ENCODE measurements around the gene KTI12.
"Not testable (repeated sequence)": the region's sequence is repeated elsewhere in the genome, so short reads cannot be mapped to it uniquely, and the experiment has no call there.

The KTI12 gene

DNA sequence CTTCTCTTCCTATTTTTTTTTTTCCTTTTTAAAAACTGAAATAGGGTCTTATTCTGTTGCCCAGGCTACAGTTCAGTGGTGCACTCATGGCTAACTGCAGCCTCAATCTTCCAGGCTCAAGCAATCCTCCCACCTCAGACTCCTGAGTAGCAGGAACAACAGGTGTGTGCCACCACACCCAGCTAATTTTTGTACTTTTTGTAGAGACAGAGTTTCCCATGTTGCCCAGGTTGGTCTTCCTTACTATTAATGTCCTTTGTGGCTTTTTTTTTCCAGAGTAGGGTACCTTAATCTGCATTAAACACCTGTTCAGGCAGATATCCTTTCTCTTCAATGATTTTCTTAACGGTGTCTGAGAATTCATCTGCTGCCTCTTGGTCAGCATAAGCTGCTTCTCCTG is 4.3 kb upstream of the KTI12 start:
- DNase-seq = no peak

- DNase-seq = peak; percentile 58
These were observed 3.8 kb upstream of the KTI12 start for GRCh38 chr1:52037402-52037814.

DNA sequence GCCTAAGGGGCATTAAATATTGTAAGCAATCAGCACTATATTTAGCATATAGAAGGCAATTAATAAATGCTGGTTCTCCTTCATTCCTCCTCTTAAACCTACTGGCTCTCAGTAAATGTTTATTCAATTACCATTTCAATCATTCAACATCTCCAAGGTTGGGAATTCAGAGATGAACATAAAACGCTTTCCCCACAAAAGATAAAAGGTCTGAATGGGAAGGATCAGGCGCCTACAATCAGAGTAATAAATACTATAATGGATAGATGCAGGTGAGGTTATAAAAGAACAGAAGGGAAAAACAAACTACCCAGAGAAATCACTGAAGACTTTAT is 407 bp upstream of the KTI12 start:
- DNase-seq = no peak

DNA sequence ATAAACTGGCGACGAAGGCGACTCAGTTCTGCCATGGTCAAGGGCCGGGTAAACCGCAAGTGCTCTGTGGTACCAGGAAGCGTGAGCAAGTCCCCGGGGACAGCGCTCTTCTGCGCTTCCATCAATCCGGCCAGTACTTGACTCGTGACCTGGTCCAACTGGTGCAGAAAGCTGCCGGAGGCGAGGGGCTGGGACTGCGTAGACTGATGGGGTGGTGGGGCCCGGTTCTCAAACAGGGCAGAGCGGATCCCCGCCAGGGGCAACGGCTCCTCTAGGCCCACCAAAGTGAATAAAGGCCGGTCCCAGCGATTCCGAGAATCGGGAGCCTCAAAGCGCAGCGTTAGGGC is 852 bp downstream of the KTI12 start:
- peak; percentile 72 for DNase-seq

DNA sequence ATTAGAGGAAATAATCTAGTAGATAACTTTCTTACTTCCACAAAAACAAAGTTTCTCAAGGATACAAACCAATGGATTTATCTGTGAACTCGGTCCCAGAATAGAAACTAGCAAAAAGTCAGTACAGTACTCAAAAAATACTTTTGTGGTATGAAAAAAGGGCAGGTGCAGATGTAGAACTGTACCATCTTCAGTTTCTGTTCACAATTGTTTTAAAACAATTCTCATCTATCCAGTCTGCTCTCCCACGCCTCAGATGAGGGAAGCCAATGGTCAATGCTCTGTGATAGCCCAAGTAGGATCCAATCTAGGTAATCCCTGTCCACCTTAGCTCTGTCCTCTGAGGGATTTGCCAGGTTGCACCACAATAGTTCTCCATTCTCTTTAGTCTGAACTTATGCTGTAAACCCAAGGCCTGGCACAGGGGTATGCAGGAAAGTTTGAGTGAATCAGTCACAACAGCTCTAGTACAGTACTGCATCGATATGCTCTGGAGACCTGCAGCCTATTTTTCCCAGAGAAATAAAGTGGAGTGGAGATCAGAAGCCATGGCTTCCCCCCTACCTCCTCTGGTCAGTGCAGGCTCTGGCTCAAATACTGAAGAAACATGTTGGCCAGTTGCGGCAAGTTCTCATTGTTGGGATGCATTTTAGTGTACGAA is 1.4 kb downstream of the KTI12 start:
- no peak for DNase-seq

DNA sequence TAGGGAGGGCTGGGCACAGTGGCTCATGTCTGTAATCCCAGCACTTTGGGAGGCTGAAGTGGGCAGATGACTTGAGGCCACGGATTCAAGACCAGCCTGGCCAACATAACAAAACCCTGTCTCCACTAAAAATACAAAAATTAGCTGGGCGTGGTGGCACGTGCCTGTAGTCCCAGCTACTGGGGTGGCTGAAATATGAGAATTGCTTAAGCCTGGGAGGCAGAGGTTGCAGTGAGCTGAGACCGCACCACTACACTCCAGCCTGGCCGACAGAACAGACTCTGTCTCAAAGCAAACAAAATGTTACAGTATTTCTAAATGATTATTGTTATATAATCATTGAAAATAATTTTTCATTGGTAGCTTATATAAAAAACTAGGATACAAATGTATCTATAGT is 4.8 kb downstream of the KTI12 start:
- DNase-seq = not testable (repeated sequence)

DNA sequence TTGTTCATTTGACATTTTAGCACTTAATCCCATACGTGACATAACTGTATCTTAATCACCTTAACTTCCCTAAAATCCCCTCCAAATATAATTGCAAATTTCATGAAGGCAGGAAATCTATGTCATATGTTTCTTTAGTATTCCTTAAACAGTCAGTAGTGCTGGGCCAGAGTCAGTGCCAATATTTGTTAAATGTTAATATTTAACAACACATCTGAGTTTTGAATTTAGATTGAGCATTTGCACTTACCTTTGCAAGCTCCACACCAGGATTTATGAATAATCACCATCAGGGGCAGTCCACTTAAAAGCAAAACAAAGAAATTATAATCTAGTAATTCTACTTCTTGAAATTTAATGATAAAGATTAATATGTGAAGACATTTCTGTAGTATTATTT is 5.3 kb downstream of the KTI12 start:
- no peak for DNase-seq

DNA sequence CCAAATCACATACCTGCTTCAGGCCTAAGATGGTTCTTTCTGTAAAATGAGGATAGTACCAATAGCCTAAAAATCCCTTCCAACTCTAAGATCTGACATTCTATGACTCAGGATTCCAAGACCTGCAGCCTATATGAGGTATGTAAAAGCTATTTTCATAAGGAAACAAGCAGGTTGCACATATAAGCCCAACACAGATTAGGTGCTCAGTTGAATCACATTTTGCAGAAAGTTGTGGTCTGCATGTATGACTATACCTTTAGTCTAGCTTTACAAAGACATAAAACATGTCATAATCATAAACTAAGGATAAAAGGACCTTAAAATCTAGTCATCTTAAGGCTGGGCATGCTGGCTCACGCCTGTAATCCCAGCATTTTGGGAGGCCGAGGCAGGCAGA is 7.3 kb downstream of the KTI12 start:
- DNase-seq = no peak

GRCh38 chr1:52022133-52022532 is 11.5 kb downstream of the KTI12 start:
- no peak for DNase-seq

- no peak for DNase-seq
These were observed 25.4 kb downstream of the KTI12 start for GRCh38 chr1:52008071-52008809.

- DNase-seq = no peak
These were observed 26.2 kb downstream of the KTI12 start for GRCh38 chr1:52007215-52008002.

DNA sequence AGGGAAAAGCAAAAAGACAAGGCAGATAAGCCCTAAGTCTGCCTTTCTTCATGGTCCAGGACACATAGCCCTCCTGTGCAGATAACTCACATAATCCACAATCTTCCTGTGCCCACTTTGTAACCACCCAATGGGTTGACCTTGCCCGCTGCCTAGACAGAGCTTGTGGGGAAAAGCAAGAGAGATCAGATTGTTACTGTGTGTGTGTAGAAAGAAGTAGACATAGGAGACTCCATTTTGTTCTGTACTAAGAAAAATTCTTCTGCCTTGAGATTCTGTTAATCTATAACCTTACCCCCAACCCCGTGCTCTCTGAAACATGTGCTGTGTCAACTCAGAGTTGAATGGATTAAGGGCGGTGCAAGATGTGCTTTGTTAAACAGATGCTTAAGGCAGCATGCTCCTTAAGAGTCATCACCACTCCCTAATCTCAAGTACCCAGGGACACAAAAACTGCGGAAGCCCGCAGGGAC is 27.5 kb downstream of the KTI12 start:
- DNase-seq = not testable (repeated sequence)

- not testable (repeated sequence) for DNase-seq
These were observed 28.1 kb downstream of the KTI12 start for GRCh38 chr1:52005548-52005947.

- DNase-seq = no peak
These were observed 29.7 kb downstream of the KTI12 start for GRCh38 chr1:52003877-52004276.

DNA sequence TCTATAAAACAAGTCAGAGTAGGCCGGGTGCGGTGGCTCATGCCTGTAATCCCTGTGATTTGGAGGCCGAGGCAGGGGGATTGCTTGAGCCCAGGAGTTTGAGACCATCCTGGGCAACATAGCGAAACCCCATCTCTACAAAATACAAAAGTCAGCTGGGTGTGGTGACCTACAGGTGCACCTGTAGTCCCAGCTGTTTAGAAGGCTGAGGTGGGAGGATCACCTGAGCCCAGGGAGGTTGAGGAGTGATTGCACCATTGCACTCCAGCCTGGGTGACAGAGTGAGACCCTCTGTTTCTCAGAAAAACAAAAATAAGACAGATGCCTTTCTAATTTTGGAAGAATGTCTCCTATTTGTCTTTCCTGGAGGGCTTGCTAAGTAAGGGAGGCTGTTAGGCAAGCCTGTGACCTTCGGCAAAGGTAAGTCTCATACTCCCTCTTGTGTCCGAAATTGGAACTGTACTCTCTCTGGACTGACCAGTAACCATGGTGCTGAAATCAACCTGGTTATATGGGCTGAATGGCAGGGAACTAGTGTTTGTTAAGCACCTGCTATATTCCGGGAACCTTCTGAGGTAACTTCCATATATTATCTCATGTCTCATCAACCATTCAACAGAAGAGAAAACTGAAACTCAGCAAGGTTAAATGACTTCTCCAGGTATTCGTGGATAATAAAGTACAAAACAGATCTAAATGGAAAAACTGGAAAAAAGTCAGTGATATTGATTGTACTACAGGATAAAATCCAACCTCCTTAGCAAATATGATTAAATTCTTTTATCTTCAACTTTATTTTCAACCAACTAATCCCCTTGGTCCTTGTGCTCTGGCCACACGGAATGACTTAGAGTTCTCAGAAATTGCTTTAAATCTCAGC is 31.3 kb downstream of the KTI12 start:
- peak; percentile 75 for DNase-seq

DNA sequence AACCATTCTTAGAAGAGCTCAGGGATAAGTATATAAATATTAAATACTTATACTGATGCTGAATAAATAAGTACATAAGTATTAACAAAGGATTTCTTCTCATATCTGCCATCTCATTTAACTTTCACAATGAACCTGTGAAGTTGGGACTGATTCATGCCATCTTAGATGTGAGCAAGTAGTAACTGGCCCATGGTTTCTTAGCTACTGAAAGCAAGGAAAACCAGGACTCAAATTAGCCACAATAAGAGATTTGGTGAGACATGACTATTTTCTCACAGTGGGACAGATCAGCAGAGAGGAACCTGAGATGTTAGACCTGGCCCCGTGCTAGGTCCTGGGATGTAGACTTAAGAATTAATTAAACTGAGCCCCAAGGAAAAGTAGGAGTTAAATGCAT is 34.9 kb downstream of the KTI12 start:
- no peak for DNase-seq

DNA sequence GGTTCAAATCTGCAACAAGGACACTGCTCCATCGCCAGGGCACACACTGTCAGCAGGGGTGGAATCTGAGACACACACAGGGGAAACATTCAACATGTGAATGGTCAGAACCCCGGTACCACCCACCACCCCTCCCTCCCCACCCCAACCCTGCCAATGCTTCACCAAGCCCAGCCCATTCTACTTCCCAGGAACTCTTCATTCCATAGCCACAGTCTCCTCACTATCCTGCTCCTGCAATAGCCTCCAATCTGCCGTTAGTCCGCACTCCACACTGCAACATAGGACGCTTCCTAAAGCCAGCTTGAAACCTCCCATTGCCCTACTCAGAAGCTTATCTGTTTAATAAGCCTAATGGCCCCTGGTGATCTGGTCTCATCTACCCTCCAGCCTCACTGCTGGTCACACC is 35.6 kb downstream of the KTI12 start:
- no peak for DNase-seq

DNA sequence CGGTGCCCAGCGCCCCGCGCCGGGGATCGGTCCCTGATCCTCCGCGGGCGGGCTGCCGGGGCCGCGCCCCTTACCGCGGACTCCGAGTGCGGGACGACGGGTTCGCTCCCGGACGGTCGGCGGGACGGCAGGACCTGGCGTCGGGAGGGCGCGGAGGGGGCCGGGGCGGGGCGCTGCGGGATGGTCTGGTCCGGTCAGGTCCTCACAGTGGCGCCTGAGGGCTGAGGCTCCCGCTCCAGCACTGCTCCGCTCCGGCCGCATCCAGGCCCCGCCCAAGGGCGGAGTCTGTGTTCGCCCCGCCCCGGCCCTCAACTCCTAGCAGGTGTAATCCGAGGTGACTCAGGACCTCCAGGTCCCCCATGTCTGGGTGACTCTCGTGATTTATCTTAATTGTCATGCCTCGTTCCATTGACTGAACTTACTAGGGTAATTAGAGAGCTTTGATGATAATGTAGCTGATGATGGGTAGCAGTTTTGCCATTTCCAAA is 43.1 kb downstream of the KTI12 start, which contains the start of gene RAB3B:
Gene RAB3B, minus strand, starts transcription at position 223 of the 488 bp plus-strand sequence. CDS start 13,583 bp downstream, outside the sequence.
- no peak for DNase-seq

DNA sequence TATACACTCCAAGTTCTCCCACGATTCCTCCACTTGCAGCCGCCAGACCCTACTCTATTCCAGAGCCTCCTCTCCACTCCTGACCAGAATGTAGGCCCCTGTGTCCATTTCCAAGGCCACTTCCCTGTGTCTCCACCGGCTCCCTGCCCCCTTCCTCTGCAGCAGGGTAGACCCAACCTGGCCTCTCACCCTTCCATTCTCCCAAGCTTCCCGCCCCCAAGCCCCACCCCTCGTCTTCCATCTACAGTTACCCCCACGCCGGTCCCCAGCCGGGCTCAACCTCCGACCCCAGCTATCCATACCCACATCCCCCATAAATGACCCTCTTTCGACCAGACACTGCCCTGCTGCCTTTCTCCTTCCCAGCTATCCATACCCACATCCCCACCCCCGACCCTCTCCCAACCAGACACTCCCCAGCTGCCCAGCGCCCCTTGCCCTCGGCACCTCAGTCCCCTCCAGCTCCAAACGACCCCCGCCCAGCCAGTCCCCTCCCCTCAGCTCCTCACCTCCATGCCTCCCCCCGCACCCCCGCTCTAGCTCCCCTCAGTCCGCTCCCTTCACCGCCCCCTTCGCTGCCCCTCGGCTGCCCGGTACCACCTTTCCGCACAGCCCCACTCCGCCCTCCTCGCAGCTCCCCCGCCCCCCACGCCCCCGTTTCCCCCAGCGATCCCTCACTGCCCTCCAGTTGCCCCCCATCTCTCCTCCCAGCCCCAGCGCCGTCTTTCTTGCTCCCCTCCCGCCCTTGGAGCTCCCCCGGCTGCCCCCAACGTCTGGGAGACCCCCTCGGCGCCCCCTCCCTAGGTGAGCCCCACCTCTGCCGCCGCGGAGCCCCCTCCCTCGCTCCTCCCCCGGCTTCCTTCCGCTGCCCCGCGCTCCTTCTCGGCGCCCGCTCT is 43.8 kb downstream of the KTI12 start:
- no peak for DNase-seq

DNA sequence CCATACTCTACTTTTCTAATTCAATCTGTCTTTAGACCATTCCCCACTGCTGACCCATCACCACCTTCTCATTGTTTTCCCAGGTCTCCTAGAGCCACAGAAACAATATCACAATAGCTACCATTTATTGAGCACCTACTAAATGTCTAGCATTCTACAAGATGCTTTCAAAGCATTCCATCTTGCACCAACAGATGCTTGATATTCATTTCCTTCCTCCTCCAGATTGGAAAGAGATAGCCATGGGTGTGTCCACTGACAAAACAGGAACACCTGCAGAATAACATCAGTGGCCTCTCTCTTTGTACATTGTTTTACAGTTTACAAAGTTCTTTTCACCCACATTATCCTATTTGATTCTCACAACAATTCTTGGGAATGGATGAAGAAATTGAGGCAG is 45.4 kb downstream of the KTI12 start:
- DNase-seq = no peak

DNA sequence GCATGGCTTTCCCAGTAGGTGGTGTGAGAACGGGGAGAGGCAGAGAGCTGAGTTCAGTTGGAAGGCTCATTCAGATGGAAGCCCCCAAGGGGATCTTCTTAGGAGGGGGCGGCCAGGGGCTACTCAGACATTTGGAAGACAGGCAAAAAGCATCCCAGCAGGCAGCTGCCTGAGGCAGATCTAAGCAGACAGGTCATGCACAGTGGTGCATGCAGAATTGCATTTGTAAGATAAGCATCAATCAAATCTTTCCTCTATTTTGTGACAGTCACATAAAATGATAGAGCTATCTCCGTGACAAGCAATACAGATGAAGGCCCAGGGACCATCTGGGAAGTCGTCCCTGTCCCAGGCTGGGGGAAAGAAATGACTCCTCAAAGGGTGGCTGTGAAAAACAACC is 46.9 kb downstream of the KTI12 start:
- DNase-seq = no peak

DNA sequence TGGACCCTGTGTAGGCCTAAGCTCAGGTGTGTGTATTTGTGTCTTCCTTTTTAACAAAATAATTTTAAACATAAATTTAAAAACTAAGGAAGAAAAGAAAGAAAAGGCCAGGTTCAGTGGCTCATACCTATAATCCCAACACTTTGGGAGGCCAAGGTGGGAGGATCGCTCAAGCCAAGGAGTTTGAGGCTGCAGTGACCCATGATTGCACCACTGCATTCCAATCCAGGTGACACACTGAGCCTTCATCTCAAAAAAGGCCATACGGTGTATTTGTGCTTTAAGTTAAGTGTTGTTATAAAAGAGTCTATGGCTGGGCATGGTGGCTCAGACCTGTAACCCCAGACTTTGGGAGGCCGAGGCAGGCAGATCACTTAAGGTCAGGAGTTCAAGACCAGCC is 51.4 kb downstream of the KTI12 start:
- no peak for DNase-seq
